CD14-positive monocyte (primary cell): ENCODE data around the gene STXBP4. TPM values are rescaled to one million over a fixed set of nuclear protein-coding genes. Genes with fewer than 3 reads are reported as not detected.

Source experiments
- DNase-seq, 3 donors: peaks; one replicate each; pipeline ENCODE4 v3.0.0-alpha.2; 2011 to 2022
- H2AFZ ChIP-seq: 2 replicates; pipeline ENCODE4 v1.6.0; 2012; ENCODE audit warnings: mild to moderate bottlenecking, low read depth, low read length, inconsistent platforms; ENCODE audit not compliant: insufficient read depth, poor library complexity, severe bottlenecking
- H3K27ac ChIP-seq, 2 donors: 1 replicate in 1 of 2; 2 replicates in 1 of 2; pipeline ENCODE4 v1.5.1; 2012 to 2013; ENCODE audit warnings: low read length in 2 of 2, control low read depth in 1 of 2, inconsistent platforms in 1 of 2, low read depth in 1 of 2, mild to moderate bottlenecking in 1 of 2
- H3K27me3 ChIP-seq, 2 donors: one replicate each; pipeline versions ENCODE4 v1.6.0 to v1.6.1; 2011 to 2013; ENCODE audit warnings: low read length in 2 of 2; ENCODE audit not compliant: control insufficient read depth in 2 of 2, insufficient read depth in 2 of 2
- H3K36me3 ChIP-seq, 2 donors: replicated peaks in 1 of 2; 1 replicate in 1 of 2; 2 replicates in 1 of 2; pipeline versions ENCODE4 v1.5.1 to v1.6.1; 2012 to 2013; ENCODE audit warnings: low read length in 2 of 2, control low read depth in 1 of 2, inconsistent platforms in 1 of 2, mild to moderate bottlenecking in 1 of 2; ENCODE audit not compliant: insufficient read depth in 2 of 2, control insufficient read depth in 1 of 2
- H3K4me1 ChIP-seq, 2 donors: 1 replicate in 1 of 2; 2 replicates in 1 of 2; pipeline versions ENCODE4 v1.5.1 to v1.6.1; 2012 to 2013; ENCODE audit warnings: low read length in 2 of 2, control low read depth in 1 of 2, inconsistent platforms in 1 of 2, mild to moderate bottlenecking in 1 of 2, moderate library complexity in 1 of 2; ENCODE audit not compliant: insufficient read depth in 2 of 2, control insufficient read depth in 1 of 2
- H3K4me2 ChIP-seq: replicated peaks from 2 replicates; pipeline ENCODE3; 2012; ENCODE audit warnings: low read length, moderate library complexity, mild to moderate bottlenecking; ENCODE audit not compliant: poor library complexity, severe bottlenecking; ENCODE audit errors: extremely low read depth
- H3K4me3 ChIP-seq, 3 experiments: fragments of 200-600 bp in 1 of 3; sonication (generic) in 1 of 3; replicated peaks in 1 of 3; 1 replicate in 2 of 3; 2 replicates in 1 of 3; pipeline ENCODE4 v1.5.1; 2011 to 2013; ENCODE audit warnings: low read length in 3 of 3, mild to moderate bottlenecking in 3 of 3, control low read depth in 2 of 3, low read depth in 2 of 3, inconsistent platforms in 1 of 3, moderate library complexity in 1 of 3
- H3K79me2 ChIP-seq: 2 replicates; pipeline ENCODE4 v1.6.0; 2012; ENCODE audit warnings: mild to moderate bottlenecking, control low read depth, inconsistent platforms, low read length, moderate library complexity; ENCODE audit not compliant: insufficient read depth
- H3K9ac ChIP-seq: 2 replicates; pipeline ENCODE4 v1.6.0; 2017; ENCODE audit warnings: low read length, mild to moderate bottlenecking; ENCODE audit not compliant: insufficient read depth, poor library complexity, severe bottlenecking
- H3K9me3 ChIP-seq, 2 donors: replicated peaks in 1 of 2; 1 replicate in 1 of 2; 2 replicates in 1 of 2; pipeline versions ENCODE4 v1.5.1 to v1.6.1; 2012 to 2013; ENCODE audit warnings: low read length in 2 of 2, control low read depth in 1 of 2; ENCODE audit not compliant: control insufficient read depth in 1 of 2, insufficient read depth in 1 of 2
- H4K20me1 ChIP-seq: 2 replicates; pipeline ENCODE4 v1.6.0; 2012; ENCODE audit warnings: mild to moderate bottlenecking, low read length, control low read depth, moderate library complexity; ENCODE audit not compliant: insufficient read depth
- H3K27ac Mint-ChIP-seq, 7 donors: one replicate each; pipeline ENCODE4 v1.8.0; 2020; ENCODE audit warnings: mild to moderate bottlenecking in 7 of 7, mixed read lengths in 7 of 7, moderate library complexity in 6 of 7, inconsistent platforms in 2 of 7
- H3K27me3 Mint-ChIP-seq, 3 donors: one replicate each; pipeline ENCODE4 v1.8.0; 2021 to 2022; ENCODE audit warnings: low read depth in 3 of 3, mild to moderate bottlenecking in 3 of 3, mixed read lengths in 3 of 3, moderate library complexity in 3 of 3, inconsistent platforms in 1 of 3
- H3K36me3 Mint-ChIP-seq, 2 donors: one replicate each; pipeline ENCODE4 v1.8.0; 2020; ENCODE audit warnings: mixed read lengths in 2 of 2, inconsistent platforms in 1 of 2, mild to moderate bottlenecking in 1 of 2
- H3K4me1 Mint-ChIP-seq: one replicate; pipeline ENCODE4 v1.8.0; 2020; ENCODE audit warnings: mild to moderate bottlenecking, mixed read lengths
- H3K4me3 Mint-ChIP-seq, 2 donors: one replicate each; pipeline ENCODE4 v1.8.0; 2020; ENCODE audit warnings: mild to moderate bottlenecking in 2 of 2, mixed read lengths in 2 of 2, moderate library complexity in 1 of 2
- H3K9me3 Mint-ChIP-seq, 7 donors: one replicate each; pipeline ENCODE4 v1.8.0; 2020 to 2022; ENCODE audit warnings: mixed read lengths in 7 of 7, mild to moderate bottlenecking in 6 of 7, moderate library complexity in 6 of 7, inconsistent platforms in 2 of 7
- WGBS: methylation state at CpG from one replicate; pipeline ENCODE4 v1.1.5; 2013; ENCODE audit warnings: missing lambda C conversion rate; ENCODE audit not compliant: insufficient coverage; 5-methylcytosine and 5-hydroxymethylcytosine counted together
- intact Hi-C, 2 donors: fragments of 100-400 bp; cut with micrococcal nuclease; formaldehyde crosslinking; loops; one replicate each; pipeline versions ENCODE4 v1.15.0 to v1.15.1; 2023
- polyA plus RNA-seq, 3 donors: library from polyadenylated mRNA; depleted of rRNA in 1 of 3; unstranded in 2 of 3; stranded (reverse) in 1 of 3; fragments of 300-500 nt in 2 of 3; fragments of >200 nt in 1 of 3; fragmentation: Illumina TruSeq in 2 of 3; gene quantifications; 1 replicate in 2 of 3; 2 replicates in 1 of 3; pipeline ENCODE4 v1.2.3, GENCODE V29; 2012 to 2021
- TF ChIP-seq, protein P1 (sequence below): fragments of 200-600 bp; IDR thresholded peaks from one replicate; pipeline ENCODE4 v1.8.0; 2022; ENCODE audit warnings: antibody characterized with exemption, mild to moderate bottlenecking

STXBP4 gene
- polyA plus RNA-seq, 3 donors: 0.27 to 1.8 (median 0.44) TPM

GRCh38 chr17:55063885-55064874 lies 95.6 kb downstream of the STXBP4 start:
- Histone ChIP-seq H3K27ac (no peak overlapping the region), H3K36me3 (no peaks in the 10 kb centered on the region), H3K4me3 (no peak overlapping the region), H3K4me1 (no peaks in the 10 kb centered on the region), H3K9ac (no peak overlapping the region), H3K27me3 (no peaks in the 10 kb centered on the region), H3K79me2 (no peaks in the 10 kb centered on the region), H4K20me1 (no peaks in the 10 kb centered on the region), H3K9me3 (no peaks in the 10 kb centered on the region), H3K4me2 (no peak overlapping the region), H2AFZ (no peak overlapping the region)
- intact Hi-C loops: no loop called here
- WGBS: 92% methylated on average over 11 of the region's 16 CpGs
- no peak for DNase-seq
- no peak overlapping the region for H3K27ac Mint-ChIP-seq
- H3K4me3 Mint-ChIP-seq: no peak overlapping the region
- H3K4me1 Mint-ChIP-seq: no peaks in the 10 kb centered on the region
- TF ChIP-seq, protein P1, sequence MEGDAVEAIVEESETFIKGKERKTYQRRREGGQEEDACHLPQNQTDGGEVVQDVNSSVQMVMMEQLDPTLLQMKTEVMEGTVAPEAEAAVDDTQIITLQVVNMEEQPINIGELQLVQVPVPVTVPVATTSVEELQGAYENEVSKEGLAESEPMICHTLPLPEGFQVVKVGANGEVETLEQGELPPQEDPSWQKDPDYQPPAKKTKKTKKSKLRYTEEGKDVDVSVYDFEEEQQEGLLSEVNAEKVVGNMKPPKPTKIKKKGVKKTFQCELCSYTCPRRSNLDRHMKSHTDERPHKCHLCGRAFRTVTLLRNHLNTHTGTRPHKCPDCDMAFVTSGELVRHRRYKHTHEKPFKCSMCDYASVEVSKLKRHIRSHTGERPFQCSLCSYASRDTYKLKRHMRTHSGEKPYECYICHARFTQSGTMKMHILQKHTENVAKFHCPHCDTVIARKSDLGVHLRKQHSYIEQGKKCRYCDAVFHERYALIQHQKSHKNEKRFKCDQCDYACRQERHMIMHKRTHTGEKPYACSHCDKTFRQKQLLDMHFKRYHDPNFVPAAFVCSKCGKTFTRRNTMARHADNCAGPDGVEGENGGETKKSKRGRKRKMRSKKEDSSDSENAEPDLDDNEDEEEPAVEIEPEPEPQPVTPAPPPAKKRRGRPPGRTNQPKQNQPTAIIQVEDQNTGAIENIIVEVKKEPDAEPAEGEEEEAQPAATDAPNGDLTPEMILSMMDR: no peak
- H3K36me3 Mint-ChIP-seq: no peaks in the 10 kb centered on the region
- H3K27me3 Mint-ChIP-seq: peaks cover 0 to 1% (median 0%) of the 10 kb centered on the region in 3 donors
- peaks cover 0 to 2% (median 0%) of the 10 kb centered on the region in 7 donors for H3K9me3 Mint-ChIP-seq

DNA sequence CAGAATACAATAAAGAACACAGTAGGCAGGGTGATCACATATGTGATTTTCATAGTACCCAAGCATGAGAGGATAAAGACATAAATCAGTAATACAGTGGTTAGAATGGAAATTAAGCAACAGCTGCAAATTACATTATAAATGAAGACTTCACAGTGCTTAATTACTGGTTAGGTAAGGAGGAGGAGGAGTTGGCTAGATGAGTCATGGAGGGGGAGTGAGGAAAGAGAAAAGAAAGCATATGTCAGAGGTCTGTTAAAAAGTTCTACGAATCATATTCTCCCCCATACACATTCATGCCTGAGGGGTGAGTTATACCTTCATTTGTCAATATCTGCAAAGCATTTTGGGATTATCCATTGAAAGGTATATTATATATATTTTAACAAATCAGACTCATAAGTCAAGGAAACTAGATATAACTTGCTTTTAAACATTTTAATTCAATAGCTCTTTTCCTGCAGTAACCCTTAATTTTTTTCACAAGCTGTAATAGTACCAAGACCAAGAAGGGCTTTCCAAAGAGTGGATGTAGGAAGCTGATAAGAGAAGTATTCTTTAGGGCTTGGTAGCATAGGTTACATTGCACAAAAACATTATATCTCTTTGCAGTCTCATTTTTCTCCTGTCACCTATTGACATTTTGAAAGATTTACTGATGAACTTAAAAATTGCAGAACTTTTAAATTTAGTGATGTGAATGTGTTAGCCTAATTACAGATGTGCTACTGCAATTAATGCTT lies 99.3 kb downstream of the STXBP4 start:
- Histone ChIP-seq H3K27me3 (no peaks in the 10 kb centered on the region), H3K79me2 (no peaks in the 10 kb centered on the region), H3K9ac (no peak overlapping the region), H4K20me1 (no peaks in the 10 kb centered on the region), H3K4me3 (no peak overlapping the region), H3K36me3 (no peaks in the 10 kb centered on the region), H3K4me1 (no peaks in the 10 kb centered on the region), H3K4me2 (no peak overlapping the region), H3K27ac (no peak overlapping the region), H3K9me3 (no peaks in the 10 kb centered on the region), H2AFZ (no peak overlapping the region)
- no peak overlapping the region for H3K27ac Mint-ChIP-seq
- no peaks in the 10 kb centered on the region for H3K9me3 Mint-ChIP-seq
- intact Hi-C loops: no loop called here
- no peak overlapping the region for H3K4me3 Mint-ChIP-seq
- H3K27me3 Mint-ChIP-seq: peaks cover 0 to 2% (median 2%) of the 10 kb centered on the region in 3 donors
- H3K4me1 Mint-ChIP-seq: no peaks in the 10 kb centered on the region
- TF ChIP-seq, protein P1: no peak
- WGBS: no CpG with 5 or more reads among the region's 1 CpG
- H3K36me3 Mint-ChIP-seq: no peaks in the 10 kb centered on the region
- no peak for DNase-seq
